HG02970 (cell line): ENCODE measurements around the gene TOP3B.

ENCODE experiments used
- ATAC-seq: cut with Tn5 transposase; IDR thresholded peaks from one replicate; pipeline ENCODE4 v1.9.1; 2021; ENCODE audit warnings: mild to moderate bottlenecking, moderate library complexity, moderate number of reproducible peaks; ENCODE audit not compliant: unreplicated experiment, low FRiP score

TOP3B gene, protein sequence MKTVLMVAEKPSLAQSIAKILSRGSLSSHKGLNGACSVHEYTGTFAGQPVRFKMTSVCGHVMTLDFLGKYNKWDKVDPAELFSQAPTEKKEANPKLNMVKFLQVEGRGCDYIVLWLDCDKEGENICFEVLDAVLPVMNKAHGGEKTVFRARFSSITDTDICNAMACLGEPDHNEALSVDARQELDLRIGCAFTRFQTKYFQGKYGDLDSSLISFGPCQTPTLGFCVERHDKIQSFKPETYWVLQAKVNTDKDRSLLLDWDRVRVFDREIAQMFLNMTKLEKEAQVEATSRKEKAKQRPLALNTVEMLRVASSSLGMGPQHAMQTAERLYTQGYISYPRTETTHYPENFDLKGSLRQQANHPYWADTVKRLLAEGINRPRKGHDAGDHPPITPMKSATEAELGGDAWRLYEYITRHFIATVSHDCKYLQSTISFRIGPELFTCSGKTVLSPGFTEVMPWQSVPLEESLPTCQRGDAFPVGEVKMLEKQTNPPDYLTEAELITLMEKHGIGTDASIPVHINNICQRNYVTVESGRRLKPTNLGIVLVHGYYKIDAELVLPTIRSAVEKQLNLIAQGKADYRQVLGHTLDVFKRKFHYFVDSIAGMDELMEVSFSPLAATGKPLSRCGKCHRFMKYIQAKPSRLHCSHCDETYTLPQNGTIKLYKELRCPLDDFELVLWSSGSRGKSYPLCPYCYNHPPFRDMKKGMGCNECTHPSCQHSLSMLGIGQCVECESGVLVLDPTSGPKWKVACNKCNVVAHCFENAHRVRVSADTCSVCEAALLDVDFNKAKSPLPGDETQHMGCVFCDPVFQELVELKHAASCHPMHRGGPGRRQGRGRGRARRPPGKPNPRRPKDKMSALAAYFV

DNA sequence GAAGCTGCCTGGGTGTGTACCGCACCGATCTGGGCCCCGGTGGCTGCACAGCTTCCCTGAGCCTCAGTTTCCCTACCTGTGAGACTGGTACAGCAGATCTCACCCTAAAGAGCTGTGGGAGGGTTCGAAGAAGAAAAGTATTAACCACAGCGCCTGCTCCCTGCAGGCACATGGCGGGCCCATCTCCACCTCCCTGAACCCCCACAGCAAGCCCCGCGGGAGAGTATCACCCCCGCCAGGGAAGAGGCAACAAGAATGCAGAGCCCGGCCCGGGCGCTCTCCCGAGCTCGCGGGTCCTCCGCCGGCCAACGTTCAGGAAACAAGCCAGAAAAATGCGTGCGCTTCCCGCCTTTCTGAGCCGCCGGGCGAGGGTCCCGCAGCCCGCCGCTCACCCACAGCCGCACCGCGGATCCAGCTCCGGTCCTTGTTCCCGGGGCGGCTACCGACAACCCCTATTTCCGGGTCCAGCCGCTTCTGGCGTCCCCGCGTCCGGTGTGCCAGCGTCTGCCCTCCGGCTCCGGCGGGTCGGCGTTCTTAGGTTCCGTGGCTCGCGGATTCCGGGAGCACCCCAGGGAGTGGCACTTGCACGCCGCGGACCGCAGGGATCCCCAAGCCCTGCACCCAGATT is at the start of gene TOP3B:
TOP3B (minus strand) TSS at position 450 of the 628 bp plus-strand sequence. CDS start 7,078 bp downstream, outside the sequence.
- ATAC-seq, result no peak

DNA sequence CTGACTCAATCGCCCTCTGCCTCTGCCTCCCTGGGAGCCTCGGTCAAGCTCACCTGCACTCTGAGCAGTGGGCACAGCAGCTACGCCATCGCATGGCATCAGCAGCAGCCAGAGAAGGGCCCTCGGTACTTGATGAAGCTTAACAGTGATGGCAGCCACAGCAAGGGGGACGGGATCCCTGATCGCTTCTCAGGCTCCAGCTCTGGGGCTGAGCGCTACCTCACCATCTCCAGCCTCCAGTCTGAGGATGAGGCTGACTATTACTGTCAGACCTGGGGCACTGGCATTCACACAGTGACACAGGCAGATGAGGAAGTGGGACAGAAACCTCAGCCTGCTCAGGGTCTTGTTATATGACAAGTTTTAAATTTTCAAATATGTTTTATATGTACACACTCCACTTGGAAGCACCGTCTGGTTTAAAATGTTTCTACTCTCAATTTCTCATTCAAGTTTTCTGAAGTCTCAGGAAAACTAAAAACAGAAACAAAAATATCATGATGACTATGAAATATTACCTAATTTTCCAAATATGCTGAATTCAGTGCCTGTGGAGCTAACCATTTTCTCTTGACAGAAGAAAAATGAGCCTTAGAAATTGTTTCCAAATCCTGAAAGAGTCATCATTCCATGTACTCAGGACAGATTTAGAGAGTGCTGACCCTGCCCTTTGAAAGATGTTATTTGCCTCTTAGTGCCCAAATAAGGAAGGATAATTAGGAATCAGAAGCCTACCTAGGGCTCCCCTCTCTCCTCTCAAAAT is 48.8 kb upstream of the TOP3B start:
- ATAC-seq, result no peak

DNA sequence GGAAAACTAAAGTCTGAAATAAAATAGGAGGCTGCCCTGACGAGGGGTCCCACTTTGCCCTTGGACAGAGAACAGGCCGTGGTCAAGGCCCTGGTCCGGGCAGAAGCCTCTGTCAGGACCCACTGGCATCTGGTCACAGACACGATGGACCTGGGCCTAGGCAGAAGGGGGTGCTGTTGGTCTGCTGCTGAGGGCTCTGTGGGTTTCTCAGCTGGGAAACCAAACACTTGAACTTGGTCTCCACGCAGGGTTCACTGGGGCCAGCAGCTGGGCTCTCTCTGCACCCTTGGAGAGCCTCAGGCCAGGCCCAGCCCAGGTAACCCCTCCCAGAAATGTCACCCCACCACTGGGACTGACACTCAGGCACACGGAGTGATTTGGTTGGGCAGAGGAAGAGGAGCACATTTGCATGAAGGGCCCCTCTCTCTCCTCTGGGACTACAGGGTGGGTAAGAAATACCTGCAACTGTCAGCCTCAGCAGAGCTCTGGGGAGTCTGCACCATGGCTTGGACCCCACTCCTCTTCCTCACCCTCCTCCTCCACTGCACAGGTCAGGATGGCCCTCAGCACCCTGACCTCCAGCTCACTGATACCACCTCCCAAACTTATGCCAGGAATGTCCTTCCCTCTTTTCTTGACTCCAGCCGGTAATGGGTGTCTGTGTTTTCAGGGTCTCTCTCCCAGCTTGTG is 48.1 kb upstream of the TOP3B start:
- ATAC-seq, result no peak

DNA sequence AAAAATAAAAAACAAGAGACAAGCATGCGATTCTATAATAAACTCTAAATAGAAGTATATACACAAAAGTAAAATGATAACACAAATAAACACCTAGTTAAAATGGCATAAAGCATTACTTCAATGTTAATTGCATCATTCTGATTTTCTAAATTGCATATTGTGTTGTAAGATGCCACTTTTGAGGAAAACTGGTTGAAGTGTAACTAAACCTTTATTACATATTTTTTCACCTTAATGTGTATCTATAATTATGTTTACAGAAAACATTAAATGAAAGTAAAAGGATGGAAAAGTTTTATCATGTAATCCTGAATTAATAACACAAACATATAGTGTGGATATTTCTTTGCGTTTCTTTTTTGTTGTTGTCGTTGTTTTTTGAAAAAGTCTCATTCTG is 45.4 kb upstream of the TOP3B start:
- no peak for ATAC-seq

DNA sequence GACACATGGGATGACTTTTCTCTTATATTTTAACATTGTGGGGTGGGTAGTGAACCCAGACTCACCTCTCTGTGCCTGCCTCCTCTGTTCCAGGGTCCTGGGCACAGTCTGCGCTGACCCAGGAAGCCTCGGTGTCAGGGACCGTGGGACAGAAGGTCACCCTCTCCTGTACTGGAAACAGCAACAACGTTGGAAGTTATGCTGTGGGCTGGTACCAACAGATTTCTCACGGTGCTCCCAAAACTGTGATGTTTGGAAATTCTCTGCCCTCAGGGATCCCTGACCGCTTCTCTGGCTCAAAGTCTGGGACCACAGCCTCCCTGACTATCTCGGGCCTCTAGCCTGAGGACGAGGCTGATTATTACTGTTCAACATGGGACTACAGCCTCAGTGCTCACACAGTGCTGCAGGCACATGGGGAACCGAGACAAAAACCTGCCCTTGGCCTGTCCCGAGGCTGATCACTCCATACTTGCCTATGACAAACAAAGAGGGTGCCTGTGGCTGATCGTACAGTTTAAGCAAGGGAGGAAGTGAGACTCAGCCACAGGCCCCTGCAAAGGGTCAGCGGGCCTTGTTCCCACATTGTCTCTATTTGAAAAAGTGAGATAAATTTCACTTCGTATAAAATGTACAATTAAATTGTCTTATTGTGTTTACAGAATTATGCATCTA is 43.7 kb upstream of the TOP3B start:
- ATAC-seq, result no peak

DNA sequence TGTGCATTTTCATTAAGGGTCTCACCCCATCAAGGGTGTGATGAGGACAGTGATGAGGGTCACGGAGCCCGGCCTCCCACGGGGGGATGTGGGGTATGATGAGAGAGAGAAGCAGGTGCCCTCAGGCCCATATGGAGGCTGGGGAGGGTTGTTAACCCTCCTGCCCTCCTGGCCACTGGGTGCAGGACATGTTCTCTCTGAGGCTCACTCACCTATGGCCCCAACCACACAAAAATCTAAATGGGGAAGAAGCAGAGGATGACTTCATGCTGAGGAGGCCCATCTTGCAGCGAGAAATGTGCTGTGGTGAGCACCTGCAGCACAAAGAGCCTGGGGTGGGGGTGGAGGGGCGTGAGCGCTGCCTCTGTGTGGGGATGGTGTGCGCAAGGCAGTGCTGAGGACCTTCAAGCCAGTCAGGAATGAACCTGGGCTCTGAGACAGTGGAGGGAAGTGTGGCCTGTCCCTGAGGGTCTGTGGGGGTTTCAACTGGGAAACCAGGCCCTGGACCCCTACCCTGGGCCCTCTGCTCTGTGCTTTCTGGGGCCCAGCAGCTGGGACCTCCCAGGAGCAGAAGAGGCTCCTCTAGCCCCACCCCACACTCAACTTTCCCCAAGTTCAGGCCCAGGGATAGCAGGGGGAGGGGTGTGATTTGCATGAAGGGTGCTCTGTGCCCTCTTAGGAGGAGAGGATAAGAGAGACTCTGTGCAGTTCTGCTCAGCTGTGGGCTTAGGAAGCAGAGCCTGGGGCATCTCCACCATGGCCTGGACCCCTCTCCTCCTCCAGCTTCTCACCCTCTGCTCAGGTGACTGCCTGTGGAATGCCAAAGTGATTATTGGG is 43.0 kb upstream of the TOP3B start:
- ATAC-seq, result no peak

DNA sequence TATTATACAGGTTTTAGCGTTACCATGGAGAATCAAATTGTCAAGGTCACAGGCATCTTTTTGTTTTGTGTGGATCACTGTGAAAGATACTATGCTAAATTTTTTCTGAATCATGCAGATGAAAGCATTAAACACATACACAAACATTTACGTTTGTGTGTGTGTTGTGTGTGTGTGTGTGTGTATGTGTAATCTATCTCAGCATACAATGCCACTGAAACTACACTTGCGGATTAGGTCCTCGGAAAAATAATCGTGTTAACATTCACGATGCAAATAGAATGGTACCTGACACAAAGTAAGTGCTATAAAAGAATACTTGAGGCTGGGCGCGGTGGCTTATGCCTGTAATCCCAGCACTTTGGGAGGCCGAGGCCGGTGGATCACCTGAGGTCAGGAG is 41.9 kb upstream of the TOP3B start:
- no peak for ATAC-seq

DNA sequence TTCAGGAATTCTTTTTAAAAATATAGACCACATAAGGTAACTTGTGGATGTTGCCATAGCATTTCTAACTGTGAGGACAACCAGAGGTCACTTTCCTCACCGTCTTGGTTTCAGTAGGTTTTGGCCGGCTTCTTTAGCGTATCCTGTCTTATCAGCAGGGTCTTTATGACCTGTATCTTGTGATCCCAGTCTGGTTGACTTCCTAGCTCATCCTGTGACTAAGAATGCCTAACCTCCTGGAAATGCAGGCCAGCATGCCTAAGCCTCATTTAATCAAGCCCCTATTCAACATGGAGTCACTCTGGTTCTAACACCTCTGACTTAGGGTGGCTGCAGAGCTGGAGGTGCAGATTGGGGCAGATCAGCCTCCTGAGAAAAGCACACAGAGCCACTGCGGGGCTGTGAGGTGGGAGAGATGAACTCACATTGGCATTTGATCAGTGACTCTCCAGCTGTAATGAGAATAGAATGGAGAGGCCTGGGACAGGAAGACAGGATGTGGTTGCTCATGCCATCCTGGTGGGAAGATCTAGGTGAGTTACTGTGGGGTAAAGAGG is 41.1 kb upstream of the TOP3B start:
- no peak for ATAC-seq

DNA sequence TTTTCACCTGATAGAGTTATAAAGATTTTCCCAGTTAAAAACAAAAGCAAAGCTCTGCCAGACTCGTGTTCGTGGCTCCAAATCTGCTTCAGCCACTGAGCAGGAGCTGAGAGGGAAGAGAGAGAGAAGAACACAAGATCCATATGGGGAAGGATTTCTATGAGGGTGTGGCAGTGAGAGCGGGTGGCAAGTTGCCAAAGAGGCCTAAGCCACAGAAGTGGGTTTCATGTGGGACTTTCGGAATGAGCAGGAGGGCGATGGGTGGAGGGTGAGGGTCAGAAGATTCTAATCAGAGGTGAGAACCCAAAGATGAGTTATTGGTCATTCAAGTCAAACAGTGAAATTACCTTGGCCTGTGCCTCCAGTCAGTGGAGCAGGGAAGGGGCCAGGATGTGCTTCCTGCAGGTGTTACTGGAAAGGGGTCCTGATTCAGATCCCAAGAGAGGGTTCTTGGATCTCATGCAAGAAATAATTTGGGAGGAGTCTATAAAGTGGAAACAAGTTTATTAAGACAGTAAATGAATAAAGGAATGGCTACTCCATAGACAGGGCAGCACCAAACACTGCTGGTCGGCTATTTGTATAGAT is 40.5 kb upstream of the TOP3B start:
- no peak for ATAC-seq

DNA sequence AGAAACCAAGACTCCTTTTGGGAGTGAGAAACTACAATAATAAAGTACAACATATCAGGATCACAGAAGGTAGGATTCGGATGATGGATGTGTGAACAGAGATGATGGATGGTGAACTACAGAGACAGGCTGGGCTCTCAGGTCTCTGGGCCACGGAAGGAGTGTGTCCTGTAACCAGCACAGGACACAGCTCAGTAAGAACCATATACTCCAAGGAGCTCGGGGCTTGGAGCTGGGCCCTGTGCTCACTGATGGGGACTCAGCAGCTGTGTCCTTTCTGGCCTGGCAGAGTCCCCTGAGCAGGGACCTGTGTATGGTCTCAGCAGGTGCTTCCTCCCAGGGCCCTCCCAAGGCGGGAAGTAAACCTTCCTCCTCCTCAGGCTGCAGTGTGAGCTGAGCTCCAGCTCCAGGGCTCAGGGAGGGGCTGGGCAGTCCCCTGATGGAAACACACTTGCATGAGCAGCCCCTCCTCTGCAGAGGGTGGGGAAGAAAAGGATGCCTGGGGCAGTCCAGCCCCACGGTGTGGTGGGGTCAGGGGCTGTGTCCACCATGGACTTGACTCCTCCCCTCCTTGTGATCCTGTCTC is 39.8 kb upstream of the TOP3B start:
- ATAC-seq, result no peak

DNA sequence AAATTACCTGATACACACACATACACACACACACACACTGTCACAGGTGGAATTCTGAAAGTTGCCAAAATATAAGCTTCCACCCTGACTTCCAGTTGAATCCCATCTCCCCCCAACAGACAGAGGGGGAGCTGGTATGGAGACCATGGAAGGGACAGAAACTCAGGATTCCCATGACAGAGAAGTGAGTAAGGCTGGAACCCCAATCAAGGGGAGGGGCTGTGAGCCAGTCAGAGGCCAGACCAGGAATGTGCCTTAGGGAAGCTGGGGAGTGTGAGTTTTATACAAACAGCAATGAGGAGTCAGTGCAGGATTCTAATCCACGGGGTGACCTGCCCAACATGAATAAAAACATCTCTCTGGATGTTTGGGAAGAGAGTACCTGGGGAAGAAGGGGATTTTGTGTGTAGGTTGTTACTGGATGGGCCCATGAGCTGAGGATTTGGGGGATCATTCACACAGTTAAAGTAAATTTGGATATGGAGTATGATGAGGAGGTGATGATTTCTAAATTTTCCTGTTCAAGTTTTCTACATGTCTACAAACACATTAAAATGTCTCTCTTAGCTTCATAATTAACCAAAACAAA is 38.7 kb upstream of the TOP3B start:
- no peak for ATAC-seq

DNA sequence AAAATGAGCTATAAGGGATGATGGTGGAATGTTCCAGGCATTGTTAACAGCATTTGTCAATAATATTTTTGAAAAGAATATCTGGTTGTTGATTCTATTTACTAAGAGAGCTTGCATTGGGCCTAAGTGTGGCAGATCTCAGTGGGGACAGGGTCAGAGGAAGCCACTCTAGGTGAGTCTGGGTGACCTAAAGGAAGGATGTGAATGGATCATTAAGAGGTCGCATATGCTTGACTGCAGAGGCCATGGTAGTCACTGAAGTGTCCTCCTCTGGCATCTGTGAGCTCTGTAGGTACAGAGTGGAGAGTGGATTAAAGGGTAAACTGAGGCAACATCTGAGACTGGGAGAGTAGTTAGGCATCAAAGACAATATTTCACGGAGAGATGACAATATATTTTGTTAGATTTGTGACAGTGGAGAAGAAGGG is 37.9 kb upstream of the TOP3B start:
- ATAC-seq, result no peak

DNA sequence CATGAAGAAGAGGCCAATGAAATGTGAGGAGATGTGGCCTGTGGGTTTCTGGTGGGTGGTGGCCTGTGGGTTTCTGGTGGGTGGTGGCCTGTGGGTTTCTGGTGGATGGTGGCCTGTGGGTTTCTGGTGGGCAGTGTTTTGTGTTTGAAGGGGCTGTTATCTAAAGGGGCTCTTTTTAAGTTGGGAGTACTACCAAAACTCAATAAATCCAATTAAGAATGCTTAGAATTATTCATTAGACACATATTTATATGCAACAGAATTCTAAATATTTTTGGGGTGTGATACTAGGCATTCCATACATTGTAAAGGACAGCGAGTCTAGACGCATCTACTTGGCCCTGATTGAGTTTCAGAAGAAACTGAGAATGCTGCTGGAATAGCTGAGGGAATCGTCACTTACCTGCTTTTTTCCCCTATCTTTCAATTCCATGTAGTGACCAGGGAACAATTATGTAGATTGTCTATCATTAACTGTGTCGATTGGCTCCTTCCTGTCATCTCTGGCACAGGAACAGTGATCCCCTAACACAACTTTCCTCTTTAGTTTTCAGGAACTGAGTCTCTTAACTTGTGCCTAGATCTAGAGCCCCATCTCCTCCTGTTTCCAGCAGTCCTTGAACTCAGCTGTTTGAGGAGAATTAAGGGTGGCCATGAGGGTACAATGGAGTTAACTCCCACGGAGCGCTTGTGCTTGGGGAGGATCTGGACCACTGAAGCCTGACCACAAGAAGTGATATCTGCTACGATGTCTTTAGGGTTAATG is 37.3 kb upstream of the TOP3B start:
- ATAC-seq, result no peak

DNA sequence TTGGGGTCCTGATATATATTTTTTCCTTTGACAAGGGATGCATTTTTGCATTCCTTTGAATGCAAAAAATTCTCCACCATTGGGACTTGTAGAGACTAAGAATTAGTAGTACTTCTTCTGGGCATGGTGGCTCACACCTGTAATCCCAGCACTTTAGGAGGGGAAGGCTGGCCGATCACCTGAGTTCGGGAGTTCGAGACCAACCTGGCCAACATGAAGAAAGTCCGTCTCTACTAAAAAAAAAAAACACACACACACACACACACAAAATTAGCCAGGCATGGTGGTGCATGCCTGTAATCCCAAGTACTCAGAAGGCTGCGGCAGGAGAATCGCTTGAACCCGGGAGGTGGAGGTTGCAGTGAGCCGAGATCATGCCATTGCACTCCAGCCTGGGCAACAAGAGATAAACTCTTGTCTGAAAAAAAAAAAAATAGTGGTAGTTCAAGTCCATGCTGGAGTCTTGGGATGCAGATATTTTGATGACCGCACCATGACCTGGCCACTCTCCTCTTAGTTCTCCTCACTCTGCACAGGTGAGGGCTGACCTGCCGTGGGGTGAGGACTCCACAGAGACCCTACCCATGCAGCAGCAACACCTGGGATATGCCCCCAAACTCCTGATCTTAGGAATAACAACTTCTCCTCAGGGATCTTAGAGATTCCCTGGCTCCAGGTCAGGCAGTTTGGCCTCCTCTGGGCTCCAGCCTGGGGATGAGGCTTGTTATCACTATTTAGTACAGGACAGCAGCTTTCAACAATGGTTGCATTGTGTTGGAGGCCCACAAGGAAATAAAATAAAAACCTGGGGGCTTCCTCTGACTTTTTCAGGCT is 36.5 kb upstream of the TOP3B start:
- ATAC-seq, result no peak

DNA sequence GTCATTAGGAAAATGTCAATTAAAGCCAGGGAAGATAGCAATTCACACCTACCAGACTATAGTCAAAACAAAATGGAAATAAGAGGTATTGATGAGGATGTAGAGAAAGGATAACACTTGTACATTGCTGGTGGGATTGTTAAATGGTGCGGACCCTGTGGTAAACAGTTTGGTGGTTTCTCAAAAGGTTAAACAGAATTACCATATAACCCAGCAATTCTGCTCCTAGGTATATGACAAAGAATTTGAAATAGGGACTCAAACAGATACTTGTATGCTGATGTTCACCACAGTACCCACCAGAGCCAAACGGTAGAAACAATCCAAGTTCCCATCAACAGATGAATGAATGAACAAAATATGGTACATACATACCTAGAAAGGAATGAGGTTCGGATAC is 33.0 kb upstream of the TOP3B start:
- no peak for ATAC-seq
